HG02981 (cell line): ENCODE data around the gene TNS1.

Experiments
- ATAC-seq: cut with Tn5 transposase; IDR thresholded peaks from one replicate; pipeline ENCODE4 v1.9.1; 2021; ENCODE audit warnings: mild to moderate bottlenecking, moderate library complexity; ENCODE audit not compliant: unreplicated experiment

TNS1 gene

GRCh38 chr2:217932803-217933616 is 69.8 kb downstream of the TNS1 start:
- no peak for ATAC-seq

- no peak for ATAC-seq
These were observed 70.8 kb downstream of the TNS1 start for GRCh38 chr2:217931846-217932560.

- ATAC-seq: no peak
These were observed 71.8 kb downstream of the TNS1 start for GRCh38 chr2:217930761-217931563.

GRCh38 chr2:217929757-217930707 is 72.8 kb downstream of the TNS1 start:
- no peak for ATAC-seq

- ATAC-seq: no peak
These were observed 73.5 kb downstream of the TNS1 start for GRCh38 chr2:217929272-217929671.

GRCh38 chr2:217928324-217929181 is 74.2 kb downstream of the TNS1 start:
- no peak for ATAC-seq

GRCh38 chr2:217927601-217928323 is 75.0 kb downstream of the TNS1 start:
- no peak for ATAC-seq

- no peak for ATAC-seq
These were observed 76.0 kb downstream of the TNS1 start for GRCh38 chr2:217926801-217927200.

- ATAC-seq: no peak
These were observed 78.4 kb downstream of the TNS1 start for GRCh38 chr2:217924346-217924901.

- ATAC-seq: no peak
These were observed 79.6 kb downstream of the TNS1 start for GRCh38 chr2:217923007-217923686.

GRCh38 chr2:217922101-217923006 is 80.4 kb downstream of the TNS1 start:
- no peak for ATAC-seq

- no peak for ATAC-seq
These were observed 81.8 kb downstream of the TNS1 start for GRCh38 chr2:217920879-217921603.

GRCh38 chr2:217919781-217920351 is 82.9 kb downstream of the TNS1 start:
- no peak for ATAC-seq

GRCh38 chr2:217919204-217919603 is 83.6 kb downstream of the TNS1 start:
- no peak for ATAC-seq

GRCh38 chr2:217918308-217919024 is 84.3 kb downstream of the TNS1 start:
- ATAC-seq: no peak
